GM23248 (cell line): ENCODE data around the gene ZBP1. TPM values are rescaled to one million over a fixed set of nuclear protein-coding genes. Genes with fewer than 3 reads are reported as not detected.
A peak's percentile ranks its signal among the peaks of the same experiment; 100 is the strongest.

Experiments
- DNase-seq: peaks from one replicate; pipeline ENCODE4 v3.0.0-alpha.2; 2015
- H2AFZ ChIP-seq: fragments of 200-600 bp; sonication (generic); 2 replicates; pipeline ENCODE4 v1.6.1; 2016; ENCODE audit warnings: antibody characterized with exemption
- H3F3A ChIP-seq: fragments of 200-600 bp; sonication (generic); 2 replicates; pipeline ENCODE4 v1.6.1; 2016; ENCODE audit warnings: mild to moderate bottlenecking, antibody characterized with exemption, mixed run types; ENCODE audit not compliant: insufficient read depth
- H3K27ac ChIP-seq: fragments of 200-600 bp; sonication (generic); 2 replicates; pipeline ENCODE4 v1.5.1; 2016; ENCODE audit warnings: mild to moderate bottlenecking
- H3K27me3 ChIP-seq: fragments of 200-600 bp; sonication (generic); replicated peaks from 2 replicates; pipeline ENCODE4 v1.6.1; 2016; ENCODE audit warnings: mild to moderate bottlenecking; ENCODE audit not compliant: insufficient read depth
- H3K36me3 ChIP-seq: fragments of 200-600 bp; sonication (generic); 2 replicates; pipeline ENCODE4 v1.6.1; 2016; ENCODE audit warnings: low read depth, mild to moderate bottlenecking
- H3K4me1 ChIP-seq: fragments of 200-600 bp; sonication (generic); 2 replicates; pipeline ENCODE4 v1.6.1; 2016; ENCODE audit warnings: mild to moderate bottlenecking; ENCODE audit not compliant: insufficient read depth
- H3K4me2 ChIP-seq: fragments of 200-600 bp; sonication (generic); one replicate; pipeline ENCODE4 v1.6.1; 2016; ENCODE audit warnings: mild to moderate bottlenecking; ENCODE audit not compliant: unreplicated experiment
- H3K4me3 ChIP-seq: fragments of 200-600 bp; sonication (generic); 2 replicates; pipeline ENCODE4 v1.5.1; 2016; ENCODE audit warnings: mild to moderate bottlenecking
- H3K79me2 ChIP-seq: fragments of 200-600 bp; sonication (generic); 2 replicates; pipeline ENCODE4 v1.6.1; 2016; ENCODE audit warnings: mild to moderate bottlenecking; ENCODE audit not compliant: insufficient read depth
- H3K9ac ChIP-seq: fragments of 200-600 bp; sonication (generic); 2 replicates; pipeline ENCODE4 v1.6.1; 2016; ENCODE audit warnings: mild to moderate bottlenecking
- H3K9me2 ChIP-seq: fragments of 200-600 bp; sonication (generic); 2 replicates; pipeline ENCODE4 v1.6.1; 2016; ENCODE audit warnings: mixed run types, mild to moderate bottlenecking, moderate library complexity; ENCODE audit not compliant: insufficient read depth
- H3K9me3 ChIP-seq: fragments of 200-600 bp; sonication (generic); one replicate; pipeline ENCODE4 v1.6.1; 2017; ENCODE audit warnings: low read depth
- H4K20me1 ChIP-seq: fragments of 200-600 bp; sonication (generic); 2 replicates; pipeline ENCODE4 v1.6.0; 2016; ENCODE audit not compliant: insufficient read depth
- EZH2 ChIP-seq: fragments of 200-600 bp; sonication (generic); IDR thresholded peaks from 2 replicates; pipeline ENCODE4 v1.6.1; 2018; ENCODE audit warnings: antibody characterized with exemption, mild to moderate bottlenecking; ENCODE audit not compliant: insufficient read depth, poor library complexity, severe bottlenecking
- EZH2phosphoT487 ChIP-seq: fragments of 200-600 bp; sonication (generic); IDR thresholded peaks from 2 replicates; pipeline ENCODE4 v1.6.1; 2018; ENCODE audit warnings: antibody characterized with exemption, moderate library complexity, mild to moderate bottlenecking, low read depth; ENCODE audit not compliant: insufficient read depth
- WGBS, 2 experiments: methylation state at CpG; one replicate each; pipeline ENCODE4 v1.1.6; 2015 to 2017; ENCODE audit warnings: low lambda C conversion rate in 2 of 2, low coverage in 1 of 2; ENCODE audit errors: missing lambda C conversion rate in 2 of 2; 5-methylcytosine and 5-hydroxymethylcytosine counted together
- in situ Hi-C: fragments of 300-500 bp; cut with MboI; formaldehyde crosslinking; loops from 2 replicates; pipeline ENCODE4 v1.15.0; 2020
- polyA plus RNA-seq: library from polyadenylated mRNA; unstranded; fragments of >200 nt; fragmentation: Nextera tagmentation; extraction: Ambion mirVana; gene quantifications from 2 replicates; pipeline ENCODE4 v1.2.1, GENCODE V29; 2016
- total RNA-seq: library from RNA; depleted of rRNA; stranded (reverse); fragments of >200 nt; shearing (Covaris generic); gene quantifications from 2 replicates; pipeline ENCODE4 v1.2.3, GENCODE V29; 2014

ZBP1 gene
- total and polyA plus RNA-seq, 2 experiments from 2014 or later, result not detected

DNA sequence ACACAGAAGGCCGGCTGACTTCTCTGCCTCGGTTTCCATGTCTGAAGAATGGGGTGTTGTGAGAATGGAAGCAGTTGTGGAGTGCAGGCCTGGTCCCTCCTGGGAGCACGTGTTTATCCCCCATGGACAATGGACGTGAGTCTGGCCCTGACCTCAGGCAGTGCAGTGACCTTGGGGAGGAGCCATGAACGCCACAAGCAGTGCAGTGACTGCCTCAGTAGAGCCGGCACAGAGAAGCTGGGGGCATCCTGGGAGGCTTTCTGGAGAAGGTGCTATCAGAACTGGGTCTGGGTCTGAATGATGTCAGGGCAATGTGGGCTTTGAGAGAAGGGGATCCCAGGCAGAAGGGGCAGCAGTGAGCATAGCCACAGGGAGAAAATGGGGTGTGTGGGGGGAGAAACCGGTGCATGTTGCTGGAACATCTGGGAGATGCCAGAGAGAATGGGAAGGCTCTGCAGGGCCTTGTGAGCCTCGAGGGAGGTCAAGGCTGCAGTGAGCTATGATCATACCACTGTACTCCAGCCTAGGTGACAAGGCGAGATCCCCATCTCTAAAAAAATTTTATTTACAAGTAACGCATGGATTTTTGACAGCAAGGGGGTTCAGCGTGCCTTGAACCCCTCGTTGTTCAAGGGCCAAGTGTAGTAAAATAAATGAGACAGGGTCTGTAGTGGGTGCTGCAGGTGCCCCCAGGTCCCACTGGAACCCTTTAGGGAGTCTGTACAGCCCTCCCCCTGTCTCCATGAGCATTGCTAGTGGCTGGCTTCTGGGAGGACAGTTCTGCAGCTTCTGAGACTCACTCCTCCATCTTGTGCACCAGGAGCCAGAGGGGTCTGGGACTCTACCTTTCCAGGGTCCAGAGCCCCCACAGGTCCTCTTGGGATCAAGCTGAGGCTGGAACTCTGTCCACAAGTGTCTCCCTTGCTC lies 27.0 kb upstream of the ZBP1 start:
- Histone ChIP-seq H3K9ac (no peak overlapping the region), H3K4me2 (no peak overlapping the region), H3K36me3 (no peaks in the 10 kb centered on the region), H3K4me1 (no peaks in the 10 kb centered on the region), H3K27me3 (no peaks in the 10 kb centered on the region), H3K4me3 (no peak overlapping the region), H4K20me1 (no peaks in the 10 kb centered on the region), H3K9me3 (no peaks in the 10 kb centered on the region), H3K79me2 (no peaks in the 10 kb centered on the region), H2AFZ (no peak overlapping the region), H3K9me2 (no peaks in the 10 kb centered on the region), H3F3A (no peaks in the 10 kb centered on the region), H3K27ac (no peak overlapping the region)
- DNase-seq, result no peak
- in situ Hi-C loops, result no loop called here
- 81 to 84% methylated on average over 12 of the region's 12 CpGs for WGBS, 2 experiments
- TF ChIP-seq EZH2 (no peak), EZH2phosphoT487 (no peak)

DNA sequence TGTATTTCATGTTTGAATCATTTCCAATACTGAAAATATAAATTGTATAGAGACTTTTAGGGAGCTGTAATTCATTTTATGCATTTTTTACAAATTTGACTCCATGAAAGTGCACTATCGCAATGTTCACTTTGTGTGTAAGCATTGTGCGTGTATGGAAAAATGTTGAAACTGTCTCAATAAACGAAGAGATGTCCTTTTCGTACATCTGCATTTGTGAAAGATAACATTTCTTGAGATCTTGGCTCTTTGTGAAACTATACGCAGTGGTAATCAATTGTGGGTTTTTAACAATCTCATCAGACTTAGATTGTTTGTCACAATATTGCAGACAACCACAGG lies 18.6 kb upstream of the ZBP1 start:
- no peaks in the 10 kb centered on the region for H3F3A ChIP-seq
- no peaks in the 10 kb centered on the region for H3K79me2 ChIP-seq
- H3K9me3 ChIP-seq, result no peaks in the 10 kb centered on the region
- H4K20me1 ChIP-seq, result no peaks in the 10 kb centered on the region
- H3K4me3 ChIP-seq, result no peak overlapping the region
- 88 to 95% methylated on average over 5 of the region's 5 CpGs for WGBS, 2 experiments
- TF ChIP-seq EZH2phosphoT487 (no peak), EZH2 (no peak)
- no peak overlapping the region for H2AFZ ChIP-seq
- no peaks in the 10 kb centered on the region for H3K36me3 ChIP-seq
- DNase-seq, result no peak
- H3K4me1 ChIP-seq, result no peaks in the 10 kb centered on the region
- no peak overlapping the region for H3K27ac ChIP-seq
- in situ Hi-C loops, result no loop called here
- H3K4me2 ChIP-seq, result no peak overlapping the region
- H3K27me3 ChIP-seq, result no peaks in the 10 kb centered on the region
- no peaks in the 10 kb centered on the region for H3K9me2 ChIP-seq
- no peak overlapping the region for H3K9ac ChIP-seq

DNA sequence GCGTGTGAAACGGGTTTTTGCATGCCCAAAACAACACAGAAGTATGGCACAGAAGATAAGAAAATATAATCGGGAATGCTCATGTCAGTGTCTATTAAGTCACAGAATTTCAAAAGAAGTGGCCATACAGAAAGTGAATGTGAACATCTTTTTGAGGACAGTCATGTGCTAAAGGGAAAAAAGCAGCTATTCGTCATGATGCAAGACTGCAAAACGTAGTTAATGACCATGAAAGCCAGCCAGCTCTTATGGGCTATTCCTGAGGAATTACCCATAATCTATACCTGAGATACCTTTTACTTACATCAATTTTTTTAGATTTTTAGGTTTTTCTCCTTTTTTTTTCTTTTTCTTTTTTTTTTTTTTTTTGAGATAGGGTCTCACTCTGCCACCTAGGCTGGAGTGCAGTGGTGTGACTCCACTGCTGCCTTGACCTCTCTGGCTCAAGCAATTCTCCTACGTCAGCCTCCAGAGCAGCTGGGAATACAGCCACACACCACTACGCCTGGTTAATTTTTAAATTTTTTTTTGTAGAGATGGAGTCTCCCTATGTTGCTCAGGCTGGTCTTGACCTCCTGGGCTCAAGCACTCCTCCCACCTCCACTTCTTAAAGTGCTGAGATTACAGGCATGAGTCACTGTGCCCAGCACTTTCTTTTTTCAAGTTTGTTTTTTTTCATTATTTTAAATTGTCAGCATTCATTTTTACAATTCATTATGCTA lies 18.1 kb upstream of the ZBP1 start:
- Histone ChIP-seq H3K9ac (no peak overlapping the region), H3K27ac (no peak overlapping the region), H3K27me3 (no peaks in the 10 kb centered on the region), H3K4me3 (no peak overlapping the region), H3K4me2 (no peak overlapping the region), H3F3A (no peaks in the 10 kb centered on the region), H3K79me2 (no peaks in the 10 kb centered on the region), H4K20me1 (no peaks in the 10 kb centered on the region), H3K9me2 (no peaks in the 10 kb centered on the region), H3K4me1 (no peaks in the 10 kb centered on the region), H3K36me3 (no peaks in the 10 kb centered on the region), H2AFZ (no peak overlapping the region), H3K9me3 (no peaks in the 10 kb centered on the region)
- peak; percentile 25 for DNase-seq
- WGBS, 2 experiments, result 70 to 77% methylated on average over 7 of the region's 7 CpGs
- no peak for TF ChIP-seq EZH2phosphoT487
- TF ChIP-seq EZH2, result no peak
- in situ Hi-C loops, result no loop called here

DNA sequence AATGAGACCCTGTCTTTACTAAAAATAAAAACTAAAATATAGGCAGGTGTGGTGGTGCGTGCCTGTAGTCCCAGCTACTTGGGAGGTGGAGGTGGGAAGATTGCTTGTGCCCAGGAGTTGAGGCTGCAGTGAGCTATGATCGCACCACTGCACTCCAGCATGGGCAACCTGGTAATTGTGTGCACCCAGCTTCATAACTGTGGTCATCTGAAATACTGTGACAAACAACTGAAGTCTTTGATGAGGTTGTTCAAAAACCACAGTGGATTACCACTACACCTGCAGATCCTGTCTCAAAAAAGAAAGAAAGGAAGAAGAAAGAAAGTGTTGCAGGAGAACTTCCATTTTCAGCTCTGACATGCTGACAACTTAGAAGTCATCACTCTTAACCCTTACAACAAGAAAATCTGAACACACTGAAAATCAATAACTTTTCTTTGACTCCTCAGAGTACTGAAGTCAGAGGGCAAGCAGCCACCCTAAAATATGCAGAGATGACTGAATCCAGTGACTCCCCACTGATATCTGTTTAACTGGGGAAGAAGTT lies 13.8 kb upstream of the ZBP1 start:
- no peak for TF ChIP-seq EZH2
- TF ChIP-seq EZH2phosphoT487, result no peak
- in situ Hi-C loops, result no loop called here
- no peaks in the 10 kb centered on the region for H4K20me1 ChIP-seq
- H3K27ac ChIP-seq, result no peak overlapping the region
- no peaks in the 10 kb centered on the region for H3K36me3 ChIP-seq
- H3F3A ChIP-seq, result no peaks in the 10 kb centered on the region
- H3K9me3 ChIP-seq, result no peaks in the 10 kb centered on the region
- H3K27me3 ChIP-seq, result no peaks in the 10 kb centered on the region
- WGBS, 2 experiments, result 83 to 84% methylated on average over 2 of the region's 2 CpGs
- no peak overlapping the region for H3K4me2 ChIP-seq
- H3K4me1 ChIP-seq, result no peaks in the 10 kb centered on the region
- no peaks in the 10 kb centered on the region for H3K9me2 ChIP-seq
- H2AFZ ChIP-seq, result no peak overlapping the region
- H3K9ac ChIP-seq, result no peak overlapping the region
- no peak for DNase-seq
- H3K79me2 ChIP-seq, result no peaks in the 10 kb centered on the region
- H3K4me3 ChIP-seq, result no peak overlapping the region
